NK-92 (cell line): ENCODE results near the gene ARID5B.

ENCODE experiments used
- DNase-seq: peaks from one replicate; lab custom pipeline; 2025; ENCODE audit not compliant: unreplicated experiment; lab: John Stamatoyannopoulos, UW

Gene ARID5B

DNA sequence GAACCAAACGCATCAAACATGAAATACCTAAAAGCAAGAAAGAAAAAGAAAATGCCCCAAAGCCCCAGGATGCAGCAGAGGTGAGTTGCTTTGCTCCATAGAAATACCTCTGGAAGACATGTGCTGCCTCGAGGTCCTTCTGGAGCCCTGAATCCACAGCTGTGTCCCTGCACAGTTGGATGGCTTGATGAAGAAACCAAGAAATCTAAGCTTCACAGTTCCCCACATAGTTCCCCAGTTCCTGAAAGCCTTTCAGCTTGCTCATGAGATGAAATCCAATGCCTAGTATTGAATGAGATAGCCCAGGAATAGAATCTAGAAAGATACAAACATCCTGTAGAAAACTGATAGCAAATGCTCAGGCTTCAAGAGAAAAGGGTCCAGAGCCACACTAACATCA lies 184.3 kb downstream of the ARID5B start:
- DNase-seq = no peak

DNA sequence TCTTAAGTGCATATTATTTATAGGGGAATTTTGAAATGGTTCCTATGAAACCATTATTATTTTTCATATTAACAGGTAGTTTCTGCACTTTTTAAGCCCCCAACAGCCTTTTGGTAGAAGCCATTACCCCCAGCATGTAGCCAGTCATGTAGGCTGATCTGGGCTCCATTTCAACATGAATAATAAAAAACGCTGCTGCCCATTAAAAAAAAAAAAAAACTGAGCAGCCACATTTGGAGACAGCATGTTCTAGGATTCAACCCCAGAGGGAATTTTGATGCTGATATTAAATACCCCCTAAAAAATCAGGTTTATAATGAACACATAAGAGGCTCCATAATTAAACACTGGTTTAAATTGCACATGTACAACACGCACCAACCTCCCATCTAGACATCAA lies 185.8 kb downstream of the ARID5B start:
- no peak for DNase-seq

DNA sequence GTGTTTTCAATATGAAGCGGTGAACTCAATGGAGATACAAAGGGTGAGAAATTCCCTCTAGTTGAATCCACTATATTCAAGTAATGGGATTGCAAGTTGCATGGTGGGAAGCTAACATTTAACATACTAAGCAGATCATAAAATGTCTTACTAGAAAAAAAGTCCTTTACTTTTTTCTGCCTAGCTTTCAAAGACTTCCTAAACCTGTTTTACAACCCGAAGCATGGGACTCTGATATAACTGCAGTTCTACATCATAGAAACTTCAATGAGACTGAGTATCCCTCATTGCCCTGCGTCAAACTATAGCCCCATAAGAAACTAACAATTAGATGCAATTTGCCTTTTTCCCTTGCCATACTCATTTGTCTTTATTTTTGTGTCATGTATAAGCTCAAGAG lies 187.3 kb downstream of the ARID5B start:
- DNase-seq = no peak

DNA sequence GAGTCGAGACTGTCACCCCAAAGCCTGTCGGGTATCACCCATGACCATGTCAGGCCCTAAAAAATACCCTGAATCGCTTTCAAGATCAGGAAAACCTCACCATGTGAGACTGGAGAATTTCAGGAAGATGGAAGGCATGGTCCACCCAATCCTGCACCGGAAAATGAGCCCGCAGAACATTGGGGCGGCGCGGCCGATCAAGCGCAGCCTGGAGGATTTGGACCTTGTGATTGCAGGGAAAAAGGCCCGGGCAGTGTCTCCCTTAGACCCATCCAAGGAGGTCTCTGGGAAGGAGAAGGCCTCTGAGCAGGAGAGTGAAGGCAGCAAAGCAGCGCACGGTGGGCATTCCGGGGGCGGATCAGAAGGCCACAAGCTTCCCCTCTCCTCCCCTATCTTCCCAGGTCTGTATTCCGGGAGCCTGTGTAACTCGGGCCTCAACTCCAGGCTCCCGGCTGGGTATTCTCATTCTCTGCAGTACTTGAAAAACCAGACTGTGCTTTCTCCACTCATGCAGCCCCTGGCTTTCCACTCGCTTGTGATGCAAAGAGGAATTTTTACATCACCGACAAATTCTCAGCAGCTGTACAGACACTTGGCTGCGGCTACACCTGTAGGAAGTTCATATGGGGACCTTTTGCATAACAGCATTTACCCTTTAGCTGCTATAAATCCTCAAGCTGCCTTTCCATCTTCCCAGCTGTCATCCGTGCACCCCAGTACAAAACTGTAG lies 191.0 kb downstream of the ARID5B start:
- DNase-seq = no peak

DNA sequence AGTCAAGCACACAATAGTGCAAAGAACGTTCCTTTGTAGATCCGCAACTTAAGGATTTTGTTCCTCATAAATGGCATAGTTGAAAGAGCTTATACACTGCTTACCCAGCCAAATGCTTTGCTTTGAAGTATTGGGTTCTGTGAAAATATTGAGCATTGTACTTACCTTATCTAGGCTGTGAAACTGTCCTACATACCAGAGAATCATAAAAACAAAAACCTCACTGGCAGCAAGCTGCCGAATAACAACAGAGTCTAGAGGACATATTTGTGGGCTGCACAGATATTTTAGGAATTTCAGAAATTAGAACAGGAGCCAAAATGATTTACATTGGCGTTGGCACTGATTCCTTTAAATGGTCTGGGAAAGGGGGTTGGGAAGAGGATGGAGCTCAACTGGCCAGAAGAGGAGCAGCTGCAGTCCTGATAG lies 192.4 kb downstream of the ARID5B start:
- DNase-seq = no peak

DNA sequence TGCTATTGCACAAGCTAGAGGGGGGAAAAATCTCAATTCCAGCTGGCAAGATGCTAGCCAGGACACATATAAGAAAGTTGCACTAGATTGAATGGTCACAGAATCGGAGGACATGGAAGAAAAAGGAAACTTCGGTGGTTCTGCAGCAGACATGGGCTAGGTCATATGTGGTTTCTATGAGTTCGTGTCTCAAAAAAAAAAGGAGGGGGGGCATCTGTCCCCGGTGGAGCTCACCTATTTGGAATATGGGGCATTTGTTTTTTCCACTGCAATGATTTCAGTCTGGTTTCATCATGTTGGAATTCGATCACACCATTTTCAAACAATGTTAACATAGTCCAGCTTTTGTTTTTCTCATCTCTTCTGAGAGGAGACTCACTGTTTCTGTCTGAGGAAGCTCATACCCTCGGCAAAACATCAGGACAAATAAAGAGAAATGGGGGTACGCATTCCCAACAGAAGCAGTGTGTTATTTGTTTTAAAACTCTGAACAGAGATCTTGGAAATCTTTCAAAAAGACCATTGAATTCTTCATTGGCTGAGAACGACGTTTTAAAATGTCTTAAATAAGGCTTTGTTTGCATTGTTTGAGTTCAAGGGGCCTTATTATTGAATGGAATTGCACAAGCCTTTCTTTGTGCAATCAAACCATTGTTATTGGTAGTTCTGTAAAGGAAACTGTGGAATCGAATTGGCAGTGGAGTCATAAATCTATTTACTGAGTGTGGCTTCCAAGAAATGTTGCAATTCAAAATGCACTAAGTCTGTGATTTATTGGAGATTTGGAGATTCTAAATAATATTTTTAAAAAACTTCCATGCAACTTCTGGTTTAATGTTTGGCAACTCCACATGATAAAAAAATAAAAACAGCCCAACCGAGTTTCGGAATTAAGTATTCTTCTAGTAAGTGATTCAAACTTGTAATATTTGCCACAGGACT lies 194.0 kb downstream of the ARID5B start:
- no peak for DNase-seq

DNA sequence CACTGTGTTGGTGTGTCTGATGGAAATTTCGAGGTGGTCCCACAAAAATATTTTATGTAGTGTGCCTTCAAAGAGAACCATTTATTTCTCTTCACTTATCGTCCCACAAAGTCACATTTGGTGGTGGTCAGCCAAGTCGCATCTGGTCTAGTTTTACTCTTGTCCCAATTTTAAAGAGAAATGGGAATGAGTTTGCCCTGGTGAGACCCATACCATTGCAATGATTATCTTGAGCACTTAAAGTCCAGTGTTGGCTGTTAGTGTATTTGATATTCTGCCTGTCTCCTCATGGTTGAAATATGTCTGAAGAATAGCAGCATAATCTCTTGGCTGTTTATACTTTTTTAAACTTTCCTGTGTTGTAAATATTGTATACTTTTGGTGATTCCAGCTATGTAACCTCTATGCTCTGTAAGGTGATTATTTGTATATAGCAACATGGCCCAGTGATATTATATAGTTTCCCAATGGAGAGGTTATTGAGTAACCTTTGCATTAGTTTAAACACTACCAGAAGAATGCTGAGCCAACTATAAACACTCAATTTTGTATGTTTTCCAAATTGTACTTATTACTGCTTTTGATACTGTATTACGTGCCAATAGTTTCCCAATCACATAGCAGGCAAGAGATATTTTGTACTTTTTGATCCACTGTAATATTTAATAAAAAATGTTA lies 194.9 kb downstream of the ARID5B start:
- no peak for DNase-seq

DNA sequence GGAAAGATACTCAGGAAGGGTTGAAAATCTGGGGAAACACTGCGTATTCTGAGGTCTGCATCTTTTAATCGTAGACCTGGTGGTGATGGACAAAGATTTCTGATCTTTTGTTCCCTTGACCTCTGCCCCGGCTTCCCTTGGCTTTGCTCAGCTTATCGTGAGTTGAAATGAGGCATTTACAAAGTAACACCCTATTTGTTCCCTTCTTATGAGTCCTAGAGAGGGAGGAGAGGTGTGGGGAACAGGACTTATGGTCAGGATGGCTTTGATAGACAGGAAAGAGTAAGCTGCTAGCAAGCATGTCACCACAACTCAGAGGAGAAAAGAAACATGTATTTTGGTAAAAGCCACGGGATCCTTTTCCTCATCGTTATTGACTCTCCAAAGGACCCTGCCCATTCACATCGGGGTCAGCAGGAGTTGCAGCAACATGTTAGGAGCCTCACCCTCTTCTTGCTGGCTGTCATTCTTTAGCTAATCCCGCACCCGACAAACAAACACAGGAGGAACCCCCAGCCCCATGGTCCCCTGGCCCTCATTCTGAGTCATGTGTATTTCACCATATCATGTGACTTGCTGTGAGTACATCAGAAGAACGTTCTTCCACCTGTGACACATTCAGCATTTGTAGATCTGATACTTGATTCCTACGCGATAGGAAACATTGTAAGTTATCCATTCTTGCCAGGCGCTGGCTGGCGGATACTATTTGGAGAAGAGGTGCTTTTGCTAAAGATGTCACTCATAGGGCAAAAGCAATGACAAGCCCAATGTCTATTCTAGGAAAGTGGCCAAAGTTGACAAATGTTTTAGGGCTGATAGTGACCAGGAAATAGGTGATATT lies 197.0 kb downstream of the ARID5B start:
- no peak for DNase-seq

DNA sequence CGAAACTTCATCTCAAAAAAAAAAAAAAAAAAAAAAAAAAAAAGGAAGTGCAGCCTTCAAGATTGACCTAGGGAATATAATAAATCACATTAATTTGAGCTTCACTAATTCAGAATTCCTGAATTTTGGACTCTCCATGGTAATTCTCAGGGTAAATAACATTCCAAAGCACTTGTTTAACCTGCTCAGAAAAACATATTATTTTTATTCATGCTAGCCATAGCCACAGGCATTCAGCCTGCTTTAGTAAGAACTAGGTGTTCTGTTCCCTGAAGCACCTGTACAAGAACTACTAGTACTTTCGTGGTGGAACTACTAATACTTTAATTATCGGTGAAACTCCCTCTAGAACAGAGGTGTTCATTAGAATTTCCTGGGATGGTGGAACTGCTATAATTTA lies 197.8 kb downstream of the ARID5B start:
- DNase-seq = no peak

DNA sequence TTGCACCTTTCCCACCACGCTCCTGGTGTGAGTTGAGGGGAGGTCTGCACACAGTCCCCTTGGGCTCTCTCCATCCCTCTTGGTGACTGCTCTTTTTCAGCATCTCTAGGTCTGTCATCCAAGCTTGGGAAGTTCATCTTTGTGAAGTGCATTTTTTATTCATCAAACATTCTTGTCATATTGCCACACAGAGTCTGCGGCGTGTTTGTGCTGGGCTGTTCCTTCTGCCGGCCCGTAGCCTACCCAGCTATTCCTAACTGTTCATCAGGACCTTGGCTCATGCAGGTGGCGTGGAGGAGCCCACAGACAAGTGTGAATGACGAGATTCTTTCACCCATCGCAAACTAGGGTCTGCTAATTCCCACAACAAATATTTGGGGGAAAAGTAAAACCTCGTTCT lies 202.4 kb downstream of the ARID5B start:
- DNase-seq = no peak

DNA sequence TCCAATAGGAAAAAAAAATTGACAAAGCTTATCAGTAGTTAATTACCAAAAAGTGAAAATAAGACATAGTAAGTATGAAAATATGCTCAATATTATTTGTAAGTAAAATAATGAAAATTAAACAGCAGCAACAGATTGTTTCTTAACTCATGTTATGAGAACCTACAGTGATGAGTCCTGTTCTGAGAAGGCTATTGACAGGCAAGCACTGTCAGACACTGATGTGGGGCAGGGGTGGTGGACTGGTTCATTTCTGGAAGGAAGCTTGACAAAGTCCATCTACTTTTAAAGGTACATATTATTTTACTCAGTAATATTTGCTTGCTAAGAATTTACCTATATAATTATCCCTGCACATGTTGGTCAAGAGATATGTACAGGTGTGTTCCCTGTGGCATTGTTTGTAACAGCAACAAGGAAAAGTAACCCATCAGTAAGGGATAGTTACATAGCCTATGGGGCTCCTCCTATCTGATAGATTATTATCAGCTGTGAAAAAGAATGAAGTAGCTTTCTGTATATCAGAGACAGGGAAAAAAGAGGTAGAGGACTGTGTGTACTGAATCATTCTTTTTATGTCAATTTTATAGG lies 205.5 kb downstream of the ARID5B start:
- no peak for DNase-seq

DNA sequence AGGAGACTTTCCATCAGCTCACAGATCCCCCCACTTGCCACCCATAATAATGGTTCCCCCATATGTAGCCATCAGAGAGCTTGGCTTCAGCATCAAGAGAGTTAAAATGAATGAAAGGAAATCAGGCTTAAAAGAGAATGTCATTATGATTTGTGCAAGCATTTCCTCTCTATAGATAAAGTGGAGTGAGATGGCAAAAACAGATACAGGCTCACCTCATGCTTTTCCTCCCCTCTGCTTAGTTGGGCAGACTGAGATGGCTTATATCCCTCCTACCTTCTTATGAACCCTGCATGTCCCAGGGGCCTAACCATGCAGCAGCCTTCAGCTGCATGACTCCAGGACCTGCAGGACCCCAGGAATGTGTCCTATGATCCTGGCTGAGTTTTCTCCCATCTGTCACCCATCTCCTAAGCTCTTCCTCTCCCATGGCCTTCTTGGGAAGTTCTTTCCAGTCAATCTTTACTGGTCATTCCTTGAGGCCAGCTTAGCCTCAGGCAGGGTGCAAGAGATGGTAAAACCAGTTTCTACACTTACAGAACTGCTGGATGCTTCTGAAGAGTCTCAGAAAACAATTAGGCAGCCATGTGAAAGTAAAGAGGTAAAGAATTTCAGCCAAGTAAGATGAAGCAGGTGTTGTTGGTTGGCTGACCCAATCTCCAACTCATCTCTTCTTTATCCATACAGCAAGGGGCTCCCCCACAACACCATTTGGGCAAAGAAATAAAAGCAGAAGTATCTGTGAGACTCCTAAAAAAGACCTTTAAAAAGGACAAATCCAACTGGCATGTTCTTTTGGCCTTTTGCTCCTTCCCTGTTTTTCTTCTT lies 207.5 kb downstream of the ARID5B start:
- no peak for DNase-seq

DNA sequence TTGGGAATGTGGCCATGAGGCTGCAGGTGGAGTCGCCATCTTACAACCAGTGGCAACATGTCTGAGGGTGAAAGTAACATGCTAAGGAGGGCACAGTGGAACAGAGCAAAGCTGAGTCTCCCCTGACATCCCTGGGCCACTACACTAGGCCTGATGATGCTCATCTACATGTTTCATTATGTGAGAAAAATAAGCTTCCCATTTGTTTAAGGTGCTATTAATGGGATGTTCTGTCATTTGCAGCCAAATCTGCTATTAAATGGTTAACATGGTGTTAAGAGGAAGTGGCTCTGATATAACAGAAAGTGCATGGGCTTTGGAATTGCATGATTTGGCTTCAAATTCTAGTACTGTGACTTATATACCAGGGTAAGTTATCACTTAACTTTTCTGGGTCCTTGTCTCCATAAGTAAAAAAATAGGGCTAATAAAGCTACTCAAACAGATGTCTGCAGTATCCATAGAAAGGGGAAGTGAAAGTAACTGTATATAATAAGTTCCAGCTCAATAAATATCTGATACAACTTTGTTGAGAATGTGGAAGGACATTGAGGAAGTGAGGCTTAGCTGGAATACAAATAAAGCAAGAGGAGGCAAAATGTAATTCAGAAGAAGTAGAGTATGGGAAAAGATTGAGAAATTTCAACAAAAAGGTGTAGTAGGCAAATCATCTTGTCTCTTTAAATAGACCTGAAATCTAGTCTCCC lies 208.2 kb downstream of the ARID5B start:
- no peak for DNase-seq

DNA sequence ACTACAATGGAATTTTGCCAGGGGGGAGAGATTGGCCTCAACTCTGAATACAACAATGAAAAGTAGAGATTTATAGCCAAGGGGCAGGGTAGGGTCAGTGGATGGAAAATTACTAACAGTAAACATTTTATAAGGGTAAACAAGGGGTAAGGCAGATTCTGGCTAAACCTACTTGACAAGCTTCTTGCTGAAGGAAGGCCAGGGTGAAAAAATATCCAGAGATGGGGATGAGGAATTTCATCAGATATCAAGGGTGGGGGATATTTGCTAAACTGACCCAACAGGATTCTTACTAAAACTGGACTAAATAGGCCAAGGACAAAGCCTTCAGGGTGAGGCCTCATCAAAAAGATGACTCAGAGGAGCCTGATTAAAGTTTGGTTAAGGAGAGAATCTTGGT lies 210.8 kb downstream of the ARID5B start:
- no peak for DNase-seq

DNA sequence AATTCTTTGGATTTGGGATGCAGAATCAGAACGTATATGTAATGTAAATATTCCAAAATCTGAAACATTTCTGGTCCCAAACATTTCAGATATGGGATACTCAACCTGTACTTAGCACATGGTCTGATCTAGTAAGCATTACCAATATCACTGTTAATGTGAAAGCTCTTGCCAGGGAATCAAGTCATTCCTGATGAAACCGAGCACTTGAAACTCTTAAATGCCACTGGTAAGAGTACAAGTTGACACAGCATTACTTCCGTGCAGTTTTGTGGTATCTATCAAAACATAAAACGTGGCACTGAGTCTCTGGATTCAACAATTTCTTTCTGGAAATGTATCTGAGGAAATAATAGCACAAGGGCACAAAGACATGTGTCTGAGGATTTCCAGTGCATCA lies 211.5 kb downstream of the ARID5B start:
- DNase-seq = no peak

DNA sequence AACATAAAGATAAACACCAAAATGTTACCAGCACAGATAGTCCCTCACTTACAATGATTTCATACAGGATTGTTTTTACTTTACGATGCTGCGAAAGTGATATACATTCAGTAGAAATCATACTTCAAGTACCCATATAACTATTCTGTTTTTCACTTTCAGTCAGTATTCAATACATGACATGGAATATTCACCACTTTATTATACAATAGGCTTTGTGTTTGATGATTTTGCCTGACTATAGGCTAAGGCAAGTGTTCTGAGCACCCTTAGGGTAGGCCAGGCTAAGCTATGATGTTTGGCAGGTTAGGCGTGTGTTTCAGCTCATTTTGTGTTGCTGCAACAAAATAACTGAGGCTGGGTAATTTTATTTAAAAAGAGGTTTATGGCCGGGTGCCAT lies 212.2 kb downstream of the ARID5B start:
- no peak for DNase-seq

DNA sequence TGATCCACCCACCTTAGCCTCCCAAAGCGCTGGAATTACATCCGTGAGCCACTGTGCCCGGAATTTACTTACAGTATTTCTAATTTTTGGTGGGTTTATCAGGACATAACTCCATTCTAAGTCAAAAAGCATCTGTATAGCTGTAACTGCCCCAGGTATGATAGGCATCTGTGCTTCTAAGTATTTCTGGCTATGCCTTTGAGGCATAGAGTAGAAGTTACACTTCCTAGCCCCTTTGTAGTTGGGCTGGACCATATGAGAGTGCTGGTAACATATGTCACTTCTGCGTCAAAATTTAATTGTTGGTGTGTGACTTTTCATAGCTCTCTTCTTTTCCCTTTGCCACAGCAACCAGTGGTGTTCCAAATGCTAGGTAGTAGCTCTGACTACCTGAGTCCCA lies 213.8 kb downstream of the ARID5B start:
- DNase-seq = no peak

DNA sequence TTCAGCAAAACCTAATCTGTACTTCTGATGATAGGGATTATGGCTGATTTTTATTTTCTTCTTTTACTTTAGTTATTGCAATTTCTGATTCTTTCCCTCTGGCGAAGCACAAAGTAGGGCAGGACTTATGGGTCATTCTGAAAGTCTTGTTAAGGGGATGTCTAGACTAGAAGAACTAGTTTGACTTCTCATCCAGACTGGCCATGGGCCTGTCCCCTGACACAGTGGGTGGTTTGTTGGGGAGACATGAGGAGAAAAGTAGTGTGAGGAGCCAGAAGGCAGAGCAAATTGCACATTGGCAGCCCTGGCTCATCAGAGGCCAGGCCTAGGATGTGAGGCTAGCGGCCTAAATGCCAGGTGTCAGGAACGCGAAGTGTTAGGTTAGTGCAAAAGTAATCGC lies 214.3 kb downstream of the ARID5B start:
- no peak for DNase-seq

DNA sequence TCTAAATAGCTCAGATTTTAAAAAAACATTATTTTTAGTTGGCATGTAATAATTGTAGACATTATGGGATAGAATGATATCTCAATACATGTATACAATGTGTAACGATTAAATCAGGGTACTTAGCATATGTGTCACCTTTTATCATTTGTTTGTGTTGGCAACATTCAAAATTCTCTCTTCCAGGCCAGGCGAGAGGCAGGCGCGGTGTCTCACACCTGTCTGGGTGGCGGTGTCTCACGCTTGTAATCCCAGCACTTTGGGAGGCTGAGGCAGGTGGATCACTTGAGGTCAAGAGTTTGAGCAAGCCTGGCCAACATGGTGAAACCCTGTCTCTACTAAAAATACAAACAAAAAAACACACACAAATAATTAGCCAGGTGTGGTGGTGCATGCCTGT lies 215.4 kb downstream of the ARID5B start:
- DNase-seq = no peak
